Lower leg skin (tissue), 3 donors: Measurements from ENCODE around the gene SOX6.

Source experiments
- CTCF ChIP-seq, 3 donors: fragments of 450-650 bp; IDR thresholded peaks; one replicate each; pipeline ENCODE4 v1.5.1; 2016; ENCODE audit warnings: antibody characterized with exemption in 3 of 3, mild to moderate bottlenecking in 3 of 3, moderate library complexity in 2 of 3
- POLR2A ChIP-seq, 2 donors: fragments of 450-650 bp; IDR thresholded peaks; one replicate each; pipeline ENCODE4 v1.6.1; 2016 to 2017; ENCODE audit warnings: antibody characterized with exemption in 2 of 2, mild to moderate bottlenecking in 1 of 2, moderate library complexity in 1 of 2

- no peak for TF ChIP-seq CTCF (IDR thresholded peaks at IDR 0.05)
- TF ChIP-seq POLR2A (IDR thresholded peaks at IDR 0.05): no peak
Measured at GRCh38 chr11:16002942-16003341, 353.4 kb downstream of the SOX6 start.
